Measurements from ENCODE around the gene PDE7B.

PDE7B gene

GRCh38 chr6:136158387-136158821 is 306.9 kb downstream of the PDE7B start:
- H3K27ac ChIP-seq, result no peak overlapping the region
- TF ChIP-seq, protein P1, sequence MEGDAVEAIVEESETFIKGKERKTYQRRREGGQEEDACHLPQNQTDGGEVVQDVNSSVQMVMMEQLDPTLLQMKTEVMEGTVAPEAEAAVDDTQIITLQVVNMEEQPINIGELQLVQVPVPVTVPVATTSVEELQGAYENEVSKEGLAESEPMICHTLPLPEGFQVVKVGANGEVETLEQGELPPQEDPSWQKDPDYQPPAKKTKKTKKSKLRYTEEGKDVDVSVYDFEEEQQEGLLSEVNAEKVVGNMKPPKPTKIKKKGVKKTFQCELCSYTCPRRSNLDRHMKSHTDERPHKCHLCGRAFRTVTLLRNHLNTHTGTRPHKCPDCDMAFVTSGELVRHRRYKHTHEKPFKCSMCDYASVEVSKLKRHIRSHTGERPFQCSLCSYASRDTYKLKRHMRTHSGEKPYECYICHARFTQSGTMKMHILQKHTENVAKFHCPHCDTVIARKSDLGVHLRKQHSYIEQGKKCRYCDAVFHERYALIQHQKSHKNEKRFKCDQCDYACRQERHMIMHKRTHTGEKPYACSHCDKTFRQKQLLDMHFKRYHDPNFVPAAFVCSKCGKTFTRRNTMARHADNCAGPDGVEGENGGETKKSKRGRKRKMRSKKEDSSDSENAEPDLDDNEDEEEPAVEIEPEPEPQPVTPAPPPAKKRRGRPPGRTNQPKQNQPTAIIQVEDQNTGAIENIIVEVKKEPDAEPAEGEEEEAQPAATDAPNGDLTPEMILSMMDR (conservative IDR thresholded peaks at IDR 0.05), result peak; percentile 22; the same call in 1 of the 2 replicates
- TF ChIP-seq ZFX (IDR thresholded peaks at IDR 0.05), result no peak

DNA sequence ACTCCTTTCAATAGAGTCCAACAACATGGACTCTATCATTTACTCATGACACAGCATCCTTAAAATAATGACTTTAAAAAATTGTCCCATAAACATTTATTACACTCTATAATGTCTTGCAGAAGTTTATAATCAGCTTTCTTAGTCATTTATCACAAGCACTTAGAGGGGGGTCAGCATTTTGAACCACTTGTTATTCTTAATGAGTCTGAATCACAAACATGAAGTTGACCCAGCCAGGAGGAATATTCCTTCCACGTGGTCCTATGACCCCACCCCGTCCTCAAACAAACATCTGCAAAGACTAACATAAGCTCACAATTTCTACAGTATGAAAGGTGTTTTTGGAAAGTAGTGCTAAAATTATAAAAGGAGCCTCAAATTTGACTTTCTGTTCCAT is 307.5 kb downstream of the PDE7B start:
- no peak overlapping the region for H3K27ac ChIP-seq
- TF ChIP-seq, protein P1 (conservative IDR thresholded peaks at IDR 0.05), result no peak
- TF ChIP-seq ZFX (IDR thresholded peaks at IDR 0.05), result no peak

- TF ChIP-seq ZFX (IDR thresholded peaks at IDR 0.05), result no peak
- TF ChIP-seq, protein P1 (conservative IDR thresholded peaks at IDR 0.05), result no peak
- no peak overlapping the region for H3K27ac ChIP-seq
Observed at GRCh38 chr6:136160250-136160649, 308.7 kb downstream of the PDE7B start.

GRCh38 chr6:136161950-136162349 is 310.4 kb downstream of the PDE7B start:
- H3K27ac ChIP-seq, result no peak overlapping the region

DNA sequence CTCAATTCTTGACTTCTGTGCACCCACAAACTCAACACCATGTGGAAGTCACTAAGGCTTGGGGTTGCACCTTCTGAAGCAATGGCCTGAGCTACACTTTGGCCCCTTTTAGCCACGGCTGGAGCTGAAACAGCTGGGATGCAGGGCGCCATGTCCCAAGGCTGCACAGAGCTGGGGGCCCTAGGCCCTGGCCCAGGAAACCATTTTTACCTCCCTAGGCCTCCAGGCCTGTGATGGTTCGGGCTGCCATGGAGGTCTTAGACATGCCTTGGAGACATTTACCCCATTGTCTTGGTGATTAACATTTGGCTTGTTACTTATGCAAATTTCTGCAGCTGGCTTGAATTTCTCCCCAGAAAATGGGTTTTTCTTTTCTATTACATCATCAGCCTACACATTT is 311.8 kb downstream of the PDE7B start:
- H3K27ac ChIP-seq, result no peak overlapping the region
- TF ChIP-seq, protein P1 (conservative IDR thresholded peaks at IDR 0.05), result no peak
- TF ChIP-seq ZFX (IDR thresholded peaks at IDR 0.05), result no peak

More at GRCh38 chr6:136161950-136162349, 310.4 kb downstream of the PDE7B start:
- no peak for TF ChIP-seq ZFX (IDR thresholded peaks at IDR 0.05)
- TF ChIP-seq, protein P1 (conservative IDR thresholded peaks at IDR 0.05), result no peak

DNA sequence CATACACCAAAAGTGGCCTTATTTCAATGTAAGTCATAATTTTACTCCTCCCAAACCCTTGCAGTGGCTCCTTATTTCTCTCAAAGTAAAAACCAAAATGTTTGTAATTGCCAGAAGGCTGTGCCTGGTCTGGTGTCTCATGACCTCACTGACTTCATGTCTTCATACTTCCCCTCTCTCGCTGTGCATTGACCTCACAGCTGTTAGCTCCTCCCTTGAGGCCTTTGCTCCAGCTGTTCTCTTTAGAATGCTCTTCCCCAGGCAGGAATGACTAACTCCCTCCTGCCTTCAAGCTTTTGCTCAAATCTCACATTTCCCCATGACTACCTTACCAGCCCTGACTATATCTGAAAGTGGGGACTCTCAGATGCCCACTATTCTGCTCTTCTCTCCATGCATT is 315.3 kb downstream of the PDE7B start:
- TF ChIP-seq, protein P1 (conservative IDR thresholded peaks at IDR 0.05), result no peak
- TF ChIP-seq ZFX (IDR thresholded peaks at IDR 0.05), result no peak
- no peak overlapping the region for H3K27ac ChIP-seq

- no peak for TF ChIP-seq ZFX (IDR thresholded peaks at IDR 0.05)
- TF ChIP-seq, protein P1 (conservative IDR thresholded peaks at IDR 0.05), result no peak
- H3K27ac ChIP-seq, result no peak overlapping the region
Observed at GRCh38 chr6:136169394-136170148, 318.1 kb downstream of the PDE7B start.

Data from C4-2B (cell line).